Measurements from ENCODE around the gene MAN1C1. TPM values are rescaled to one million over a fixed set of nuclear protein-coding genes. Genes with fewer than 3 reads are reported as not detected.

The MAN1C1 gene
- total RNA-seq, 1 donor from 2014 or later: 5.4 TPM

GRCh38 chr1:25644962-25645361, 28.4 kb downstream of the MAN1C1 start:
- TF ChIP-seq, protein P1, sequence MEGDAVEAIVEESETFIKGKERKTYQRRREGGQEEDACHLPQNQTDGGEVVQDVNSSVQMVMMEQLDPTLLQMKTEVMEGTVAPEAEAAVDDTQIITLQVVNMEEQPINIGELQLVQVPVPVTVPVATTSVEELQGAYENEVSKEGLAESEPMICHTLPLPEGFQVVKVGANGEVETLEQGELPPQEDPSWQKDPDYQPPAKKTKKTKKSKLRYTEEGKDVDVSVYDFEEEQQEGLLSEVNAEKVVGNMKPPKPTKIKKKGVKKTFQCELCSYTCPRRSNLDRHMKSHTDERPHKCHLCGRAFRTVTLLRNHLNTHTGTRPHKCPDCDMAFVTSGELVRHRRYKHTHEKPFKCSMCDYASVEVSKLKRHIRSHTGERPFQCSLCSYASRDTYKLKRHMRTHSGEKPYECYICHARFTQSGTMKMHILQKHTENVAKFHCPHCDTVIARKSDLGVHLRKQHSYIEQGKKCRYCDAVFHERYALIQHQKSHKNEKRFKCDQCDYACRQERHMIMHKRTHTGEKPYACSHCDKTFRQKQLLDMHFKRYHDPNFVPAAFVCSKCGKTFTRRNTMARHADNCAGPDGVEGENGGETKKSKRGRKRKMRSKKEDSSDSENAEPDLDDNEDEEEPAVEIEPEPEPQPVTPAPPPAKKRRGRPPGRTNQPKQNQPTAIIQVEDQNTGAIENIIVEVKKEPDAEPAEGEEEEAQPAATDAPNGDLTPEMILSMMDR (IDR thresholded peaks at IDR 0.05; ENCODE audit: partially characterized antibody, unreplicated experiment): no peak
- Mint-ChIP-seq H3K4me3 (ENCODE audit: unreplicated experiment) (no peak overlapping the region), H3K36me3 (ENCODE audit: unreplicated experiment) (no peaks in the 10 kb centered on the region), H3K9me3 (ENCODE audit: unreplicated experiment) (no peaks in the 10 kb centered on the region), H3K27me3 (ENCODE audit: unreplicated experiment) (peaks cover 4% of the 10 kb centered on the region), H3K27ac (ENCODE audit: unreplicated experiment) (no peak overlapping the region), H3K4me1 (ENCODE audit: low read depth, unreplicated experiment) (peaks cover 11% of the 10 kb centered on the region)
- no peak for DNase-seq

- TF ChIP-seq, protein P1 (IDR thresholded peaks at IDR 0.05; ENCODE audit: partially characterized antibody, unreplicated experiment): no peak
- no peak overlapping the region for H3K27ac Mint-ChIP-seq (ENCODE audit: unreplicated experiment)
- no peaks in the 10 kb centered on the region for H3K9me3 Mint-ChIP-seq (ENCODE audit: unreplicated experiment)
- peaks cover 11% of the 10 kb centered on the region for H3K4me1 Mint-ChIP-seq (ENCODE audit: low read depth, unreplicated experiment)
- H3K36me3 Mint-ChIP-seq (ENCODE audit: unreplicated experiment): no peaks in the 10 kb centered on the region
- no peak overlapping the region for H3K4me3 Mint-ChIP-seq (ENCODE audit: unreplicated experiment)
- DNase-seq: no peak
- peaks cover 4% of the 10 kb centered on the region for H3K27me3 Mint-ChIP-seq (ENCODE audit: unreplicated experiment)
These were observed 29.2 kb downstream of the MAN1C1 start for GRCh38 chr1:25645637-25646400.

GRCh38 chr1:25647106-25647505, 30.5 kb downstream of the MAN1C1 start:
- no peak overlapping the region for H3K27ac Mint-ChIP-seq (ENCODE audit: unreplicated experiment)
- DNase-seq: no peak
- peaks cover 6% of the 10 kb centered on the region for H3K4me1 Mint-ChIP-seq (ENCODE audit: low read depth, unreplicated experiment)
- no peaks in the 10 kb centered on the region for H3K9me3 Mint-ChIP-seq (ENCODE audit: unreplicated experiment)
- H3K4me3 Mint-ChIP-seq (ENCODE audit: unreplicated experiment): no peak overlapping the region
- peaks cover 4% of the 10 kb centered on the region for H3K27me3 Mint-ChIP-seq (ENCODE audit: unreplicated experiment)
- TF ChIP-seq, protein P1 (IDR thresholded peaks at IDR 0.05; ENCODE audit: partially characterized antibody, unreplicated experiment): no peak
- no peaks in the 10 kb centered on the region for H3K36me3 Mint-ChIP-seq (ENCODE audit: unreplicated experiment)

DNA sequence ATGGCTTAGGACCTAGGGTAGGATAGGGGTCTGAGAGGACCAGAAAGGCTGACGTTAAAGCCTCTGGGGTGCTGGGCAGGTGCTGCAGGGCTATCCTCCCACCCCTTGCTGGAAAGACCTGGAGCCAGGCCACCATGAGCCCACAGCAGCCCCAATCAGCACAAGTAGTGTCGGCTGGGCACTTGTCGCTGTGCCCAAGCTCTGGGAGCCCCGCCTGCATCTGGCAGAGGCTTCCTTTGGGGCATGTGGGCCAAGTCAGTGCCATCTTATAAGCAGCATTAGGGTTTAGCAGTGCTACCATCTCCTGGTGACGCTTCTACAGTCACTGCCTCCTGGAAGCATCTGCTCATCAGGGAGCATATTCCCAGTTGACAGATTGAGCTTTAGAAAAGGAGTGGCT, 31.3 kb downstream of the MAN1C1 start:
- TF ChIP-seq, protein P1 (IDR thresholded peaks at IDR 0.05; ENCODE audit: partially characterized antibody, unreplicated experiment): no peak
- DNase-seq: no peak
- H3K27ac Mint-ChIP-seq (ENCODE audit: unreplicated experiment): no peak overlapping the region
- no peak overlapping the region for H3K4me3 Mint-ChIP-seq (ENCODE audit: unreplicated experiment)
- H3K36me3 Mint-ChIP-seq (ENCODE audit: unreplicated experiment): no peaks in the 10 kb centered on the region
- peaks cover 4% of the 10 kb centered on the region for H3K27me3 Mint-ChIP-seq (ENCODE audit: unreplicated experiment)
- H3K4me1 Mint-ChIP-seq (ENCODE audit: low read depth, unreplicated experiment): no peaks in the 10 kb centered on the region
- no peaks in the 10 kb centered on the region for H3K9me3 Mint-ChIP-seq (ENCODE audit: unreplicated experiment)

- no peaks in the 10 kb centered on the region for H3K4me1 Mint-ChIP-seq (ENCODE audit: low read depth, unreplicated experiment)
These were observed 32.3 kb downstream of the MAN1C1 start for GRCh38 chr1:25648681-25649440.

More at GRCh38 chr1:25648681-25649440, 32.3 kb downstream of the MAN1C1 start:
- no peak overlapping the region for H3K4me3 Mint-ChIP-seq (ENCODE audit: unreplicated experiment)
- no peak overlapping the region for H3K27ac Mint-ChIP-seq (ENCODE audit: unreplicated experiment)
- no peaks in the 10 kb centered on the region for H3K36me3 Mint-ChIP-seq (ENCODE audit: unreplicated experiment)
- H3K9me3 Mint-ChIP-seq (ENCODE audit: unreplicated experiment): no peaks in the 10 kb centered on the region
- TF ChIP-seq, protein P1 (IDR thresholded peaks at IDR 0.05; ENCODE audit: partially characterized antibody, unreplicated experiment): no peak
- DNase-seq: no peak
- peaks cover 4% of the 10 kb centered on the region for H3K27me3 Mint-ChIP-seq (ENCODE audit: unreplicated experiment)
